Esophagus squamous epithelium (tissue), 4 donors: ENCODE results near the gene UCKL1.

Experiments
- POLR2A ChIP-seq, 4 donors: fragments of 450-650 bp; IDR thresholded peaks; one replicate each; pipeline ENCODE4 v1.6.1; 2017; ENCODE audit warnings: antibody characterized with exemption in 4 of 4, mild to moderate bottlenecking in 4 of 4, moderate library complexity in 3 of 4
- TF ChIP-seq, protein P1 (sequence below), 6 experiments: fragments of 450-650 bp in 4 of 6; fragments of 200-600 bp in 2 of 6; sonication (generic) in 2 of 6; IDR thresholded peaks; one replicate each; pipeline ENCODE4 v1.5.1; 2016 to 2019; ENCODE audit warnings: antibody characterized with exemption in 6 of 6, mild to moderate bottlenecking in 4 of 6, moderate library complexity in 4 of 6

DNA sequence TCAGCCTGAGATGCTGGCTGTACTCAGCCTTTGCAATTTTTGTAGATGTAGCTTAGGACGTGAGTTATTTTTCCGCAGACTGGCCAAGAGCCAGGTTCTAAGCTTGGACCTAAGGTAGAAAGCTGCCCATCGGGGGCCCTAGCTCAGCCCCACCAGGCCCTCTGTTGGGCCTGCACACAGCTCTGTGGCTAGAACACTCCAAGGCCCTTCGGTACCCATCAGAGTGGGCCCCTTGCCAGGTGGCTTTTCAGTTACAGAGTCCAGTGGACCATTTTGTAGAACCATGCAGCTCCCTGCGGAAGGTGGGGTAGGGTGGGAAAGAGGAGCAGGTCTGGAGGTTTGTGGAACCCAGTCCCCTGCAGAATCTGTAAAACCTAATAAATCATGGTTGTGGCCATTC is 22.6 kb downstream of the UCKL1 start:
- TF ChIP-seq, protein P1, sequence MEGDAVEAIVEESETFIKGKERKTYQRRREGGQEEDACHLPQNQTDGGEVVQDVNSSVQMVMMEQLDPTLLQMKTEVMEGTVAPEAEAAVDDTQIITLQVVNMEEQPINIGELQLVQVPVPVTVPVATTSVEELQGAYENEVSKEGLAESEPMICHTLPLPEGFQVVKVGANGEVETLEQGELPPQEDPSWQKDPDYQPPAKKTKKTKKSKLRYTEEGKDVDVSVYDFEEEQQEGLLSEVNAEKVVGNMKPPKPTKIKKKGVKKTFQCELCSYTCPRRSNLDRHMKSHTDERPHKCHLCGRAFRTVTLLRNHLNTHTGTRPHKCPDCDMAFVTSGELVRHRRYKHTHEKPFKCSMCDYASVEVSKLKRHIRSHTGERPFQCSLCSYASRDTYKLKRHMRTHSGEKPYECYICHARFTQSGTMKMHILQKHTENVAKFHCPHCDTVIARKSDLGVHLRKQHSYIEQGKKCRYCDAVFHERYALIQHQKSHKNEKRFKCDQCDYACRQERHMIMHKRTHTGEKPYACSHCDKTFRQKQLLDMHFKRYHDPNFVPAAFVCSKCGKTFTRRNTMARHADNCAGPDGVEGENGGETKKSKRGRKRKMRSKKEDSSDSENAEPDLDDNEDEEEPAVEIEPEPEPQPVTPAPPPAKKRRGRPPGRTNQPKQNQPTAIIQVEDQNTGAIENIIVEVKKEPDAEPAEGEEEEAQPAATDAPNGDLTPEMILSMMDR (IDR thresholded peaks at IDR 0.05): no peak
- no peak for TF ChIP-seq POLR2A (IDR thresholded peaks at IDR 0.05)
